Measurements from ENCODE around the gene GUCY1A2. TPM values are rescaled to one million over a fixed set of nuclear protein-coding genes. Genes with fewer than 3 reads are reported as not detected.
"Not testable (repeated sequence)": the region's sequence is repeated elsewhere in the genome, so short reads cannot be mapped to it uniquely, and the experiment has no call there.

GUCY1A2 gene
- total RNA-seq, 1 donor from 2014 or later: 10.6 TPM

DNA sequence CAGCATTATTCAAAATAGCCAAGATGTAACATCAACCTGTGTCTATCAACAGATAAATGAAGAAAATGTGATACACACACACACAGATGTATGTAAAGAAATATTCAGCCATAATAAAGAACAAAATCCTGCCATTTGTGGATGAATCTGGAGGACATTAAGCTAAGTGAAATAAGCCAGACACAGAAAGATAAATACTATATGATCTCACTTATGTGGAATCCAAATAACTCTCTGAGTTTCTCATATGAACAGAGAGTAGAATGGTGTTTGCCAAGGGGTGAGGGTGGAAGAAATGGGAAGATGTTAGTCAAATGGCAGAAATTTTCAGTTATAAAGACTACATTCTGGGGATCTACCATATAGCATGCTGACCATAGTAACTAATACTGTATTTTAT is 224.2 kb downstream of the GUCY1A2 start:
- intact Hi-C loops (cut with DNase I): no loop called here
- DNase-seq (no peak), ATAC-seq (ENCODE audit: poor library complexity) (no peak)

DNA sequence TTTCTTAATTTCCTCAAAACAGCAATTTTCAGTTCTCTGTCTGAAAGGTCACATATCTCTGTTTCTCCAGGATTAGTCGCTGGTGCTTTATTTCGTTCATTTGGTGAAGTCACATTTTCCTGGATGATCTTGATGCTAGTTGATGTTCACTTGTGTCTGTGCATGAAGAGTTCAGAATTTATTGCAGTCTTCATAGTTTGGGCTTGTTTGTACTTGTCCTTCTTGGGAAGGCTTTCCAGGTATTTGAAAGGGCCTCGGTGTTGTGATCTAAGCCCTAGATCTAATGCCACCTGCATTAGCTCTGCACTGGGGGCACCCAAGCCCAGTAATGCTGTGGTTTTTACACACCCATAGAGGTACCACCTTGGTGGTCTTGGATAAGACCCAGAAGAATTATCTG is 228.9 kb downstream of the GUCY1A2 start:
- intact Hi-C loops (cut with DNase I): no loop called here
- no peak for ATAC-seq (ENCODE audit: poor library complexity)
- no peak for DNase-seq

DNA sequence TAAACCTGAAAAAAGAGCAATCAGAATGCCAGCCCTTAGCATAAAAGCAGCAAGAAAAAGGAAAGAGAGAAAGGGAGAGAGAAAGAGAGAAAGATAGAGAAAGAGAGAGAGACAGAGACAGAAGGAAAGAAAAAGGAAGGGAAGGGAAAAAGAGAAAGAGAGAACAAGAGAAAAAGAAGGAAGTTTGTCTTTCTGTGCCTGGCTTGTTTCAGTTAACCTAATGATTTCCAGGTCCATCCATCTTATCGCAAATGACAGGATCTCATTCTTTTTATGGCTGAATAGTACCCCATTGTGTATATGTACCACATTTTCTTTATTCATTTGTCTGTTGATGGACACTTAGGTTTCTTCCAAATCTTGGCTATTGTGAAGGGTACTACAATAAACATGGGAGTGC is 230.8 kb downstream of the GUCY1A2 start:
- ATAC-seq (ENCODE audit: poor library complexity): no peak
- intact Hi-C loops (cut with DNase I): no loop called here
- no peak for DNase-seq

DNA sequence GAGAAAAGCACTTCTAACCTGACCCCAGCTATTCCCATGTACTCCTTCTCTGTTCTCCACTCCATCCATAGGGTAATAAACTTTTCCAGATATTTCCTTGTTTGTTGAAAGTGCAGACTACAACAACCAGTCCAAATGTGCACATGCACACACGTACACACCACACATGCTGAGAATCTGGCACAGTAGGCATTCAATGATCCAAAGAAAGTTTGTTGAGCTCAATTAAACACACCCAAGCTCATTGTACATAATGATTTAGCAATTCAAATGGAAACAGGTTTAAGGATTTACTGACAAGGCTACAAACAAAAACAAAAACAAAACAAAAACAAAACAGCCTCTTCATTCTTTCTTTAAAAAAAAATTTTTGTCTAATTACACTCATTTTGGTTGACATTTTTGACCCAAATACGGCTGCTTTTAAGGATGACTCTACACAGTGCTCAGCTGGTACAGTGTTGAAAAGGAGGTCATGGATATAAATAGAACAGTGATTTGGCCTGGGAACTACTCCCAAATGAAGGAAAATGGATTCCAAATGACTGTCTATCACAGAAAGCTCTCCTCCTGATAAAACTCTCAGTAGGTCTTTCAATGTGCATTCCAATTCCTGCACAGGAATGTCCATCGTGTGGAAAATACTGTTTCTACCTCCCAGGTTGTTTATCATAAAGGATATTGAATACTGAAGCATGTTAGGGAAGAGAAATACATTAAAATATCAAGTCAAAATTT is 232.2 kb downstream of the GUCY1A2 start:
- ATAC-seq (ENCODE audit: poor library complexity) (peak; percentile 82), DNase-seq (no peak)
- intact Hi-C loops (cut with DNase I): no loop called here

DNA sequence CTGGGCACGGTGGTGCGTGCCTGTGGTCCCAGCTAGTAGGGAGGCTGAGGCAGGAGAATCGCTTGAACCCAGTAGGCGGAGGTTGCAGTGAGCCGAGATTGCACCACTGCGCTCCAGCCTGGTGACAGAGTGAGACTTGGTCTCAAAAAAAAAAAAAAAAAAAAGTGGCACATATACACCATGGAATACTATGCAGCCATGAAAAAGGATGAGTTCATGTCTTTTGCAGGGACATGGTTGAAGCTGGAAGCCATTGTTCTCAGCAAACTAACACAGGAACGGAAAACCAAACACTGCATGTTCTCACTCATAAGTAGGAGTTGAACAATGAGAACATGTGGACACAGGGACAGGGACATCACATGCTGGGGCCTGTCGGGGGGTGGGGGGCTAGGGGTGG is 241.0 kb downstream of the GUCY1A2 start:
- ATAC-seq (ENCODE audit: poor library complexity); intact Hi-C loops (cut with DNase I); DNase-seq: not testable (repeated sequence)

GRCh38 chr11:106770489-106771085 is 247.7 kb downstream of the GUCY1A2 start:
- intact Hi-C loops (cut with DNase I): no loop called here
- DNase-seq (no peak), ATAC-seq (ENCODE audit: poor library complexity) (no peak)

GRCh38 chr11:106765469-106766258 is 252.6 kb downstream of the GUCY1A2 start:
- intact Hi-C loops (cut with DNase I): no loop called here
- no peak for ATAC-seq (ENCODE audit: poor library complexity)
- DNase-seq: no peak

DNA sequence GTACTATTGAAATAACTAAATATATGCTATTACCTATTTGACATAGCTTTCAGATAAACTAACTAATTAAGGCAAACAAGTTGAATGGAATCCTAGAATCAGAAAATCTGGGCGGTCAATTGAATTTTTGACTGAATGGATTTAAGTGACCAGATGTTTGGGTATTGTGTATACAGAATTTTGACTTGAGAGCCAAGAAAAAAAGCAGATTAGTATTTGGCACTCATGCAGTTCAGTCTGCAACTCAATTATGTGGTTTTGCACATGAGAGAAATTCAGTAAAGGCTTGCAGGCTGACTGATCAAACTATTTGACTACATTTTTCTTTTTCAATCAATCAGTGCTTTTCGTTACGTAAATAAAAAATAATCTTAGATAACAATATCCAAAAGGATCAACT is 254.8 kb downstream of the GUCY1A2 start:
- DNase-seq (no peak), ATAC-seq (ENCODE audit: poor library complexity) (no peak)
- intact Hi-C loops (cut with DNase I): no loop called here

GRCh38 chr11:106761745-106762144 is 256.5 kb downstream of the GUCY1A2 start:
- no peak for ATAC-seq (ENCODE audit: poor library complexity)
- no peak for DNase-seq
- intact Hi-C loops (cut with DNase I): no loop called here

DNA sequence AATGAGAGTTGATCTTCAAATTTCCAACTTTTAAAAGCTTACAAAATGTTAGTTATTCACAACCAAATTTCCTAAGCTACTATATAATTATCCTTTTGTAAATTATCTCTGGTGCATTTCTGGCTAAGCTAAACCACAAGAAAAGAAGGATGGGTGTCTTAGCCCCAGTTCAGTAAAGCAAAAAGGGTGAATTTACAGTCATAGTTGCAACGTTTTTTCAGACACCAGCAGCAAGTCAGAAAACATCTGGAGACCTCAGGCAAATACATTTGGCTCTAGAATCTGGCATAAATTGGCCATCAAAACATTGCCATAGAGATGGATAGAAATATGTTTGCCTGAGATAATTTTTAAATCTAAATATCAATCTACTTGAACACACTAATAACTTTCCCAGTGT is 257.0 kb downstream of the GUCY1A2 start:
- no peak for ATAC-seq (ENCODE audit: poor library complexity)

GRCh38 chr11:106748059-106748458 is 270.2 kb downstream of the GUCY1A2 start:
- intact Hi-C loops (cut with DNase I): no loop called here
- ATAC-seq (ENCODE audit: poor library complexity) (no peak), DNase-seq (no peak)

More for the DNA sequence above, 257.0 kb downstream of the GUCY1A2 start:
- intact Hi-C loops (cut with DNase I): no loop called here
- no peak for DNase-seq

- DNase-seq (no peak), ATAC-seq (ENCODE audit: poor library complexity) (no peak)
- intact Hi-C loops (cut with DNase I): no loop called here
Observed at GRCh38 chr11:106745941-106746340, 272.3 kb downstream of the GUCY1A2 start.

GRCh38 chr11:106733635-106734034 is 284.6 kb downstream of the GUCY1A2 start:
- ATAC-seq (ENCODE audit: poor library complexity) (no peak), DNase-seq (peak; percentile 15)
- intact Hi-C loops (cut with DNase I): no loop called here

DNA sequence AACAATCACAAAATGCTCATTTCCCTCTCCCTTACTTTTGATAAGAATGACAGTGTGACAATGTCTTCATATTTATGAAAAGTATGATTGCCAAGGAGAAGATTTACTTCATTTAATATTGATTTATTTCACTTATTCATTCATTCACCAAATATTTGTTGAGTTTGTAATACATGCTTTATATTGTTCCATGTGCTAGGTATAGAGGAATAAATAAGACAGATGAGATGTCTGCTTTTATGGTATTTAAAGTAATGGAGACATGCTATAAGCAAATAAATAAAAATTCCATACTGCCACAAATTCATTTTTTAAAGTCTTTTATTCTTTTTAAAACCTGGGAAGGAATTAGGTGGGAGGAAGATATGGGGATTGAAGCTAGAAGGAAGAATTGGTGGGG is 289.4 kb downstream of the GUCY1A2 start:
- no peak for DNase-seq
- intact Hi-C loops (cut with DNase I): loop anchor here (10.0 kb wide), 1 partner anchor 306 kb away; no protein-coding TSS in a partner anchor
- no peak for ATAC-seq (ENCODE audit: poor library complexity)

DNA sequence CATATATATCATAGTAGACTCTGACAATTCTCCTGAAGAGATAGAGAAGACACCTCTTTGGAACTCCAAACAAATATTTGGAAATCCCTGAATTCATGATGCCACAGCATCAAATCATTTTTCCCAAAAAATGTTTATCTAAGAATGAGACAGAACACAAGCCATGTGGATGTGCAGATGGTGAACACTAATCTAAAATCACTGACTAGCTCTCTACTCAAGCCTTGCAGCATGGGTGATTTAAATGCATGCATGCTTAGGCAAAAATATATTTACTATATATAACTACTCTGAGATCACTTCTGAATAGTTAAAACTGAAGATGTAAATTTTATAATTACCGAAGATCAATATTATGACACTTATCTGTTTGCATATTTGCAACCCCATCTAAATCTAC is 289.9 kb downstream of the GUCY1A2 start:
- no peak for DNase-seq
- intact Hi-C loops (cut with DNase I): loop anchor here (10.0 kb wide), 1 partner anchor 306 kb away; no protein-coding TSS in a partner anchor
- ATAC-seq (ENCODE audit: poor library complexity): no peak

GRCh38 chr11:106727256-106727655 is 291.0 kb downstream of the GUCY1A2 start:
- DNase-seq: no peak
- intact Hi-C loops (cut with DNase I): loop anchor here (10.0 kb wide), 1 partner anchor 308 kb away; no protein-coding TSS in a partner anchor
- ATAC-seq (ENCODE audit: poor library complexity): no peak

- DNase-seq (no peak), ATAC-seq (ENCODE audit: poor library complexity) (no peak)
- intact Hi-C loops (cut with DNase I): loop anchor here (10.0 kb wide), 1 partner anchor 310 kb away; no protein-coding TSS in a partner anchor
Observed at GRCh38 chr11:106724293-106724892, 293.9 kb downstream of the GUCY1A2 start.

DNA sequence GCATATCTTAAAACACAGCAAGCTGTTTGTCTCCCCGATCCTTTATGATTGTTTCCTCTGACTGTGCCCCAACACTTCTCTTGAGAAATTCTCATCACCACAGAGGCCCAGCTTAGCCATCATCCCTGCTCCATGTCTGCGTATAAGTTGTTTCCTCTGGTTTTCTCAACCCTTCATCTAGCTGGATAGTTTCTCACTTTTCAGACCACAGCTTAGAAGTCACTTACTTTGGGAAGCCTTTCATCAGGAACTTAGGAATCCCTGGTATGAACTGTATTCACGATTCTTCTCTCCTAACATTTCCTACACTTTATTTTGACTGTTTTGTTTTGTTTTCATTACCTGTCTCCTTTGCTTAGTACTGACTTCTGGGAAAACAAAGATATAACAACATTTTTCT is 295.2 kb downstream of the GUCY1A2 start:
- intact Hi-C loops (cut with DNase I): loop anchor here (10.0 kb wide), 1 partner anchor 312 kb away; no protein-coding TSS in a partner anchor
- no peak for DNase-seq
- ATAC-seq (ENCODE audit: poor library complexity): no peak

DNA sequence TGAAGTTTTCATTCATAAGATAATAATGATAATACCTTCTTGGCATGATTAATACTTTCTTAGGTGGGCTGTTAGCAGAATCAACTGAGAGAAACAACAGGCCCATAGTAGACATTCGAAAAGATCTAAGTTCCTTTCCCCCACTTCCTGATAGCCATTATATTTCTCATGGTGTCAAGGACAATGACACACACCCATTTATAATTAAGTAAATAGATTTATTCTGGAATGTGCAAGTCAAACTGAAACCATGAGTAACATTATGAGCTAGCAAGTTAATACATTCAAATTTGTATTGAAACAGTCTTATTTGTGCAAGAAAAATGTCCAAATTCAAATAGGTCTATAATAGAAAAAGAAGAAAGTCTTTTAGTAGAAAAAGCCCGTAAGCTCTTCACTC is 301.1 kb downstream of the GUCY1A2 start:
- no peak for DNase-seq
- intact Hi-C loops (cut with DNase I): no loop called here
- ATAC-seq (ENCODE audit: poor library complexity): no peak
